HG03066 (cell line): Measurements from ENCODE around the gene KRTAP5-9.
"Not testable (repeated sequence)": the region's sequence is repeated elsewhere in the genome, so short reads cannot be mapped to it uniquely, and the experiment has no call there.

Experiments
- ATAC-seq: cut with Tn5 transposase; IDR thresholded peaks from one replicate; pipeline ENCODE4 v1.9.1; 2021; ENCODE audit warnings: low read depth; ENCODE audit not compliant: unreplicated experiment

Gene KRTAP5-9

DNA sequence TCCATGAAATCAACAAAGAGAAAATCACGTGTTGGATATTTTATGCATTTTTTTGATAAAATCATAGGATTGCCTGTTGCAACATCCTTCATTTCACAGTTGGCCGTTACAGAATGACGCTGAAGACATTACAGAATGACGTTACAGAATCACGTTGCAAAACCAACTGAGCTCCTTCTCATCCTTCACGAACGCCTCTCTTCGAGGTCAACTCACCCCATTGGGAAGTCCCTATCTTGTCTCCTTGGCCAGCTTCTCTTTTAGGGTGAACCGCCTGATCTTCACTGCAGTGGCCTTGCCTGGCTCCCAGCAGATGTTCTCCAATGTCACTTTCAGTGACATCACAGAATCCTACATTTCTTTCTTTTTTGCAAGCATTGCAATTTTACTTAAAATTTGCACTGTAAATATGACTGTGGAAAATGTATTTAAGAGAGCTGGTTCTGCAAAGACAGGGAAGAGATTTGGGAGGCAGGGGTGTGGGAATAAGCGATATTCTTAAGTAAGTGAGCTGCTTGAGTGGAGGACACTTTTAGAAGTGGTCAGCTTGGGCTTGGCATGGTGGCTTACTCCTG, 16.1 kb upstream of the KRTAP5-9 start:
- no peak for ATAC-seq

DNA sequence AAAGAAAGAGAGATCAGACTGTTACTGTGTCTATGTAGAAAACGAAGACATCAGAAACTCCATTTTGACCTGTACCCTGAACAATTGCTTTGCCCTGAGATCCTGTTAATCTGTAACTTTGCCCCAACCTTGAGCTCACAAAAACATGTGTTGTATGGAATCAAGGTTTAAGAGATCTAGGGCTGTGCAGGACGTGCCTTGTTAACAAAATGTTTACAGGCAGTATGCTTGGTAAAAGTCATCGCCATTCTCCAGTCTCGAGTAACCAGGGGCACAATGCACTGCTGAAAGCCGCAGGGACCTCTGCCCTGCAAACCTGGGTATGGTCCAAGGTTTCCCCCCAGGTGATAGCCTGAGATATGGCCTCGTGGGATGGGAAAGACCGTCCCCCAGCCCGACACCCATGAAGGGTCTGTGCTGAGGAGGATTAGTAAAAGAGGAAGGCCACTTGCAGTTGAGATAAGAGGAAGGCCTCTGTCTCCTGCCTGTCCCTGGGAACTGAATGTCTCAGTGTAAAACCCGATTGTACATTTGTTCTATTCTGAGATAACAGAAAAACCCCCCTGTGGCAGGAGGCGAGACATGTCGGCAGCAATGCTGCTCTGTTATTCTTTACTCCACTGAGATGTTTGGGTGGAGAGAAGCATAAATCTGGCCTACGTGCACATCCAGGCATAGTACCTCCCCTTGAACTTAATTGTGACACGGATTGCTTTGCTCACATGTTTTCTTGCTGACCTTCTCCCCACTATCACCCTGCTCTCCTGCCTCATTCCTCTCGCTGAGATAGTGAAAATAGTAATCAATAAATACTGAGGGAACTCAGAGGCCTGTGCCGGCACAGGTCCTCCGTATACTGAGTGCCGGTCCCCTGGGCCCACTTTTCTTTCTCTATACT, 13.3 kb upstream of the KRTAP5-9 start:
- not testable (repeated sequence) for ATAC-seq

- ATAC-seq = no peak
These were observed 12.4 kb upstream of the KRTAP5-9 start for GRCh38 chr11:71535825-71536224.

DNA sequence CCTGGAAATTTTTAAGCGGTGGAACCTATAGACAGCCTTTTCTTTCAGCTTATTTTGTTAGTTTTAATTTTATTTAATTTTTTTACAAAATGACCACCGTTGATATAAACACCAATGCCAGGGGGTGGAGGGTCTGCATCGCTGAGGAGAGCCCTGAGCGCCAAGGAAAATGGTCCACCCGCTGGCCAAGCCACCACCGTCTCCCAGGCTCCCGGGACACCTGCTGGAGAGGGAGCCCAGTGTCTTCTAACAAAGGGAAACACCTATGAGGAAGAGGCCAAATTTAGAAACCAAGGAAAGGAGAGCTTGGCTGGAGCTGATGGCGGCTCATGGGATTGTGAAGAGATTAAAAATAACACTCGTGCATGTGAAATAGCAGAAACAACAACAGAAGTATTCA, 10.7 kb upstream of the KRTAP5-9 start:
- no peak for ATAC-seq

GRCh38 chr11:71537977-71538665, 10.1 kb upstream of the KRTAP5-9 start, which contains the start of gene KRTAP5-8:
KRTAP5-8 (plus strand) TSS chr11:71538025; CDS start chr11:71538056, 31 bp downstream.
- not testable (repeated sequence) for ATAC-seq

DNA sequence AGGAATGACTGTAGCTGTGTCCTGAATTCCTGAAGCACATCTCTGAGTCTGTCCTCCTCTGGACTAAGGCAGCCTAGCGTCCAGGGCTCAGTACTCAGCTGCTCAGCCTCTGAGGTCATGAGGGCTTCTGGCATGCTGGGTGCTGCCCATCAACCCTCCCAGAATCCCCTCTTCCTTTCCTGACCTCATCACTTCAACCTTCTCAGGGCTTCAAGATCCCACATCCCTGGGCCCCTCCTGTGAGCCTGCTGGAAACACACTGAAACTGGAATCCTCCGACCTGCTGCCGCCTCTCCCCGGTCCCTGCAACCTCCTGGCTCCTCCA, 9.6 kb upstream of the KRTAP5-9 start:
- ATAC-seq = no peak

DNA sequence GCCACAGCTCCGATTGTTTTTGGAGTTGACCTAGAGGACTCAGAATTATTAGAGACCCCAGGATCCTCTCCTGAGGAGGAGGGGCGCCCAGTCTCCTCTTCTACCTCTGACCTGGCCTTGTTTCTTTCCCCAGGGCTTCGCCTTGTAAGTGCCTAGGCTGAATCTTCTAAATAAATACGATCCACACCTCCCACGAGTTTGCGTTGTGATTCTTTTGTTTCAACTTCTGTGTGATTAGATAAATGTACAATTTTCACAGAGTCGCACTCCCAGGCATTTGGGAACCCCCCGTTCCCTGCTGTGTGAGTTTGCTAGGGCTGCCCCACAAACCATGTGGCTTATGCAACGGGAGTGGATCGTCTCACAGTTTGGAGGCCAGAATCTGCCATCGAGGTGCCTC, 9.2 kb upstream of the KRTAP5-9 start:
- ATAC-seq = no peak

GRCh38 chr11:71539971-71540370, 8.2 kb upstream of the KRTAP5-9 start:
- not testable (repeated sequence) for ATAC-seq

- ATAC-seq = not testable (repeated sequence)
These were observed 7.5 kb upstream of the KRTAP5-9 start for GRCh38 chr11:71540521-71541304.

- ATAC-seq = no peak
These were observed 5.8 kb upstream of the KRTAP5-9 start for GRCh38 chr11:71542382-71542781.

DNA sequence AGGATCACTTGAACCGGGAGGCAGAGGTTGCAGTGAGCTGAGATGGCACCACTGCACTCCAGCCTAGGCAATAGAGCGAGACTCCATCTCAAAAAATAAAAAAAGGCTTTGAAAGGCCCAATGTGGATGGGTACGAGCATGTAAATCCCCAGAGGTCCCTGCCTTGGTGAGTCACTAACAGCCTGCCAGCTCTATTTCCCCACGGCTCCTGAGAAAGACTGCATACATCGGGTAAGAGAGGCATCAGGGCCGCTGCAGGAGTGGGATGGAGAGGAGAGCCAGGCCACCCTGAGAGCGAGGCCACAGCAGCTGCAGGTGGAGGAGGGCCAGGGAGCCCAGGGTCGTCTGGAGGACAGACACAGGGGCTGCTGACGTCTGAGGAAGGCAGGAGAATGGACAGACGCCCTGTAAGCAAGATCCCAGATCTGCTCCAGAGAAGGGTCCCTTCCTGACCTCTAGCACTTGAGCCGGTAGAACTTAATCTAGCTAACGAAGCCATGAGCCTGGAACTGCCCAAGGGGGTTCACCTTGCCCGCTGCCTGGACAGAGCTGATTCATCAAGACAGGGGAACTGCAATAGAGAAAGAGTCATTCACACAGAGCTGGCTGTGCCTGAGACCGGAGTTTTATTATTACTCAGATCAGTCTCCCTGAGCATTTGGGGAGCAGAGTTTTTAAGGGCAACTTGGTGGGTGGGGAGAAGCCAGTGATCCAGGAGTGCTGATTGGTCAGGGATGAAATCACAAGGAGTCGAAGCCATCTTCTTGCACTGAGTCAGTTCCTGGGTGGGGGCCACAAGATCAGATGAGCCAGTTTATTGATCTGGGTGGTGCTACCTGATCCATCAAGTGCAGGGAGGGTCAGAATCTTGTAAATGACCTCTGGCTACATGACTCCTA, 5.1 kb upstream of the KRTAP5-9 start:
- no peak for ATAC-seq

DNA sequence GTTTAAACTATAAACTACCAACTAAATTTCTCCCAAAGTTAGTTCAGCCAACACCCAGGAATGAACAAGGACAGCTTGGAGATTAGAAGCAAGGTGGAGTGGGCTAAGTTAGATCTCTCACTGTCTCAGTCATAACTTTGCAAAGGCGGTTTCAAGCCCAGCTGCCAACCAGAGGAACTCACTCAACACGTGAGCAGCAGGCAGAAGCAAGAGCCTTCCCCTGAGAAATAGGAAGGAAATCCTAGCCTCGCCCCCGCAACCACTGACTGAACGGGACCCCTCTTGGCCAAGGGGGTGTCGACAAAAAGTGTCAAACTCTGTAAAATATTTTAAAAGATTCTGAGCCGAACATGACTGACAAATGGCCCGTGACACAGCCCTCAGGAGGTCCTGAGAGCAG, 4.4 kb upstream of the KRTAP5-9 start:
- ATAC-seq = no peak

DNA sequence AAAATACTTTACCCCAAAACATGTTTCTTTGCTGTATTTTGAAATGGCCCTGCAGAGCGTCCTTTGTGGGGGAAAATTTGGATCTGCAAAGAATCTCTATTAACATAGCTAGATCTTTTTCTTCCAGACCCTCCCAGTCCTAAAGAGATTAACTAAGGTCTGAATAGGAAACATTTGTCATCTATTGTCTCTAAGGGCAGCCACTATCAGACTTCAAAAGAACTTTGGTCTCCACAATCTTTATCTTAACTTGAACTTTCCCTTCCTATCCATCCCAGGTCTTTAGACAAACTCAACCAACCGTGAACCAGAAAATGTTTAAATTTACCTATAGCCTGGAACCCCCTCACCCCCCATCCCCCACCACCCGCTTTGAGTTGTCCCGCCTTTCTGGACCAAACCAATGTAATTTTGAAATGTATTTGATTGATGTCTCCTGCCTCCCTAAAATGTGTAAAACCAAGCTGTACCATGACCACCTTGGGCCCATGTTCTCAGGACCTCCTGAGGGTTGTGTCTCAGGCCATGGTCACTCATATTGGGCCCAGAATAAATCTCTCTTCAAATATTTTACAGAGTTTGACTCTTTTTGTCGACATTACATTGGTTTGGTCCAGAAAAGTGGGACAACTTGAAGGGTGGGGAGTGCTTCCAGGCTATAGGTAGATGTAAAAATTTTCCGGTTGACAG, 3.5 kb upstream of the KRTAP5-9 start:
- no peak for ATAC-seq

- ATAC-seq = no peak
These were observed 2.7 kb upstream of the KRTAP5-9 start for GRCh38 chr11:71545405-71545966.

- ATAC-seq = no peak
These were observed 514 bp downstream of the KRTAP5-9 start for GRCh38 chr11:71548716-71549151.

DNA sequence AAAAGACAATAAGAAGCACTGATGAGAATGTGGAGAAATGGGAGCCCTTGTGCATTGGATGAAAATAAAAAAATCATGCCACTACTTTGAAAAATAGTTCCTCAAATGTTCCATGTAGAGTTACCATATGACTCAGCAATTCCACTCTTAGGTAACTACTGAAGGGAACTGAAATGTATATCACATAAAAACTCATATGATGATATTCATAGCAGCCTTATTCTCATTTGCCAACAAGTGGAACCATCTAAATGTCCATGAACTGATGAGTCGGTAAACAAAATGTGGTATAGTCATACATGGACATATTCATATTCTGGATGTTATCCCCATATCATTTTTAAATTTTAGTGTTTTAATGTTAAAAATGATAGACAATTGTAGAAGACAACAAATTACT, 3.5 kb downstream of the KRTAP5-9 start:
- no peak for ATAC-seq

DNA sequence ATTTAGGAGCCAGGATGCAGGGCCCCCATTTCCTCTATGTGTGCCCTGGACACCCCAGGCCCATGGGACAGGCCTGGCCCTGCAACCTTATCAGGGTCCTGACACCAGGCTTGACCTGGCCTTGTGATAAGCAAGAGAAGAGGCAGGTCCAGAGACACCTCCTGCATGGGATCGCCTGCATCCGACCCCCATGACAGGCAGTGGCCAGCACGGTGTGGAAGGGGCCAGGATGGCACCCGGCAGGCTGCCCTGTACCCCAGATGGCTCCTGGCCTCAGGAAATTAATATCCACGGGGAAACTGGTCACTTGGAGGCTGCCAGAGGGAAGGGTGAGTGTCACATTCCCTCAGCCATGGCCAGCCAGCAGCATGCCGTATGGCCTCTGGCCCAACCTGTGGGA, 6.8 kb downstream of the KRTAP5-9 start:
- no peak for ATAC-seq

DNA sequence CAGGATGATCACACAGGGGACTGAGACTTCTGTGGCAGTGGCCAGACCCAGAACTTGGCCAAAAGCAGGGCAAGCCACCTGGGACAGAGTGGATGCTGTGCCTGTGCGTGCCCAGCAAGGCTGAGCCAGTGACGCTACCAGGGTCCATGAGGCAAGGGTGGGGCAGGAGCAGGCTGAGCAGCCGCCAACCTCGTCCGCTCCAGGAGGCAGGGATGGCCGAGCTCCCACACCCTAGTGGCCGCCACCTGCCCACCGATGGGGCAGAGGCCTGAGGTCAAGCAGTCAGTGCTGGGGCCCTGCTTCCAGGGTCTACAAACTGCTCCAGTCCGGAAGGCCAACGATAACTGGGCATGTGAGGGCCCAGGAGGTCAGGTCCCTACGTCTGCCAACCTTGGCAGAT, 7.3 kb downstream of the KRTAP5-9 start:
- ATAC-seq = no peak

- no peak for ATAC-seq
These were observed 7.8 kb downstream of the KRTAP5-9 start for GRCh38 chr11:71556018-71556417.
